HepG2 (cell line): ENCODE data around the gene PRMT6. TPM values are rescaled to one million over a fixed set of nuclear protein-coding genes. Genes with fewer than 3 reads are reported as not detected.

Experiments used
- EED ChIP-seq: sonication (generic); formaldehyde crosslinking; IDR thresholded peaks from 2 replicates; pipeline ENCODE4 v1.5.0; 2020; ENCODE audit warnings: mild to moderate bottlenecking, missing genetic modification reagents
- HMGXB4 ChIP-seq, 2 experiments: sonication (generic) in 1 of 2; formaldehyde crosslinking in 1 of 2; IDR thresholded peaks; 2 replicates each; pipeline versions ENCODE4 v1.4.0 to v1.6.1; 2018 to 2020; ENCODE audit warnings: missing genetic modification reagents in 2 of 2, borderline replicate concordance in 1 of 2, low read depth in 1 of 2, mild to moderate bottlenecking in 1 of 2, missing biosample characterization in 1 of 2
- PBX2 ChIP-seq: IDR thresholded peaks from 2 replicates; pipeline ENCODE4 v1.6.1; 2016; ENCODE audit warnings: control low read depth
- TCF12 ChIP-seq, 2 experiments: fragments of 450-650 bp in 1 of 2; sonication (generic) in 1 of 2; formaldehyde crosslinking in 1 of 2; IDR thresholded peaks; 2 replicates each; pipeline versions ENCODE4 v1.6.1 to v1.8.0; 2017 to 2022; ENCODE audit warnings: antibody characterized with exemption in 1 of 2, mild to moderate bottlenecking in 1 of 2, missing genetic modification reagents in 1 of 2, moderate library complexity in 1 of 2
- ZBTB43 ChIP-seq: sonication (generic); formaldehyde crosslinking; conservative IDR thresholded peaks from 2 replicates; pipeline ENCODE4 v1.4.0; 2020; ENCODE audit warnings: missing genetic modification reagents
- ZNF136 ChIP-seq: sonication (generic); formaldehyde crosslinking; IDR thresholded peaks from 2 replicates; pipeline ENCODE4 v1.8.1; 2022; ENCODE audit warnings: low read depth, mild to moderate bottlenecking, moderate library complexity, missing genetic modification reagents
- ZNF468 ChIP-seq: sonication (generic); formaldehyde crosslinking; IDR thresholded peaks from 2 replicates; pipeline ENCODE4 v1.8.0; 2022; ENCODE audit warnings: mild to moderate bottlenecking, moderate library complexity, missing genetic modification reagents
- ZNF512B ChIP-seq: sonication (generic); formaldehyde crosslinking; IDR thresholded peaks from 2 replicates; pipeline ENCODE4 v1.5.1; 2020; ENCODE audit warnings: missing genetic modification reagents, mild to moderate bottlenecking, borderline replicate concordance
- ZNF773 ChIP-seq: sonication (generic); formaldehyde crosslinking; IDR thresholded peaks from 2 replicates; pipeline ENCODE4 v1.4.0; 2020; ENCODE audit warnings: missing genetic modification reagents, borderline replicate concordance
- ZNF883 ChIP-seq: sonication (generic); formaldehyde crosslinking; IDR thresholded peaks from 2 replicates; pipeline ENCODE4 v1.5.1; 2020; ENCODE audit warnings: mild to moderate bottlenecking, missing genetic modification reagents; ENCODE audit errors: not compliant biosample characterization
- polyA plus RNA-seq, 8 experiments: library from polyadenylated mRNA; depleted of rRNA in 3 of 8; stranded (reverse) in 7 of 8; unstranded in 1 of 8; fragments of >200 nt; fragmentation: Illumina TruSeq in 4 of 8; extraction: Trizol in 4 of 8; gene quantifications; 2 replicates each; pipeline versions ENCODE4 v1.2.1 to v1.2.3, GENCODE V29; 2011 to 2016; ENCODE audit warnings: low read depth in 4 of 8, missing spikeins in 1 of 8, mixed read lengths in 1 of 8; ENCODE audit not compliant: insufficient read depth in 1 of 8
- total RNA-seq, 5 experiments: library from RNA; depleted of rRNA; stranded (reverse); fragments of >200 nt; fragmentation: Illumina TruSeq; extraction: Trizol; gene quantifications; 2 replicates each; pipeline ENCODE4 v1.2.3, GENCODE V29; 2016; ENCODE audit warnings: low read depth in 1 of 5

Gene PRMT6
- total and polyA plus RNA-seq, 2 of the 13 experiments (the other 11 are each of a cell fraction or from before 2014, with no cell fraction given): 8.1 to 15.8 TPM

- TF ChIP-seq PBX2 (no peak), EED (CRISPR knock-in tag) (no peak), ZNF512B (CRISPR knock-in tag) (no peak), ZNF773 (CRISPR knock-in tag) (no peak), TCF12 (IDR thresholded peaks at IDR 0.05) (no peak), TCF12 (CRISPR knock-in tag; IDR thresholded peaks at IDR 0.05) (no peak), HMGXB4 (CRISPR knock-in tag; IDR thresholded peaks at IDR 0.05; ENCODE audit: borderline replicate concordance in 1 of 2, low read depth in 1 of 2) (no peak), ZBTB43 (CRISPR knock-in tag) (no peak), ZNF136 (CRISPR knock-in tag) (no peak), ZNF883 (CRISPR knock-in tag) (no peak), ZNF468 (CRISPR knock-in tag) (no peak)
- TF ChIP-seq, all 625 proteins: peak for 0
Observed at GRCh38 chr1:107105914-107106313, 49.4 kb downstream of the PRMT6 start (continued).

Other genes starting within 250 kb of the PRMT6 start
- not detected in 2 replicates for gene NTNG1, start 84.4 kb downstream of the PRMT6 start, total RNA-seq (2016; rRNA removed; fragmentation: Illumina TruSeq; extraction: Trizol)
- gene NTNG1, start 84.4 kb downstream of the PRMT6 start, polyA plus RNA-seq (2011; rRNA removed): 0.03 TPM in 1 of 2 replicates, not detected in the other